Measurements from ENCODE around the gene KY. TPM values are rescaled to one million over a fixed set of nuclear protein-coding genes. Genes with fewer than 3 reads are reported as not detected.

The KY gene
- total and polyA plus RNA-seq, 4 donors, result 0.13 to 1.8 (median 0.65) TPM

Other genes starting within 250 kb of the KY start
- gene ANAPC13, start 165.0 kb downstream of the KY start, total RNA-seq, result 10 to 100 TPM; 38.7 to 40.5 TPM
- 10 to 100 TPM; 52.0 to 86.1 TPM for gene ANAPC13, start 165.0 kb downstream of the KY start, polyA plus RNA-seq
- 10 to 100 TPM; 28.0 to 29.7 TPM for gene CEP63, start 165.0 kb downstream of the KY start, total RNA-seq
- gene CEP63, start 165.0 kb downstream of the KY start, polyA plus RNA-seq, result 10 to 100 TPM; 29.7 to 32.7 TPM
- gene EPHB1, start 144.2 kb upstream of the KY start, total RNA-seq, result 1 to 10 TPM; 3.6 to 4.8 TPM
- under 1 TPM in 1 of 2 donors, not detected in 1; 0.31 TPM for gene EPHB1, start 144.2 kb upstream of the KY start, polyA plus RNA-seq

Measured in aorta (tissue), 4 donors.